ENCODE measurements around the gene ABL2. TPM values are rescaled to one million over a fixed set of nuclear protein-coding genes. Genes with fewer than 3 reads are reported as not detected.

Gene ABL2
- total and polyA plus RNA-seq, 2 donors (not counting 1 experiment from before 2014, with no cell fraction given) = 2.6 to 20.0 TPM

- TF ChIP-seq CTCF (IDR thresholded peaks at IDR 0.05) (no peak), EZH2 (IDR thresholded peaks at IDR 0.05; ENCODE audit: borderline replicate concordance, insufficient read depth, low read depth, low read length, poor library complexity, severe bottlenecking) (no peak)
- no peak overlapping the region for H3K27ac ChIP-seq (ENCODE audit: low read length in 2 of 2)
- no peaks in the 10 kb centered on the region for H3K36me3 ChIP-seq (replicated peaks in 1 of 2; ENCODE audit: control extremely low read depth in 1 of 2, control insufficient read depth in 1 of 2, extremely low read depth in 1 of 2, insufficient read depth in 2 of 2, low read length in 1 of 2)
- H4K20me1 ChIP-seq (ENCODE audit: control insufficient read depth, insufficient read depth, low read length, poor library complexity, severe bottlenecking) = peaks cover 15% of the 10 kb centered on the region
- WGBS (ENCODE audit: insufficient coverage) = 100% methylated on average over 2 of the region's 4 CpGs
- H3K4me1 ChIP-seq (ENCODE audit: control insufficient read depth in 2 of 2, insufficient read depth in 2 of 2, low read length in 2 of 2) = no peaks in the 10 kb centered on the region
- CTCF ChIA-PET = no interaction called here
- POLR2A ChIA-PET = no interaction called here
- ATAC-seq (ENCODE audit: low read depth) = no peak
- H3K4me3 ChIP-seq (ENCODE audit: control extremely low read depth in 1 of 5, extremely low read depth in 1 of 5, insufficient read depth in 1 of 5, low read depth in 2 of 5, low read length in 4 of 5) = no peak overlapping the region
- no peaks in the 10 kb centered on the region for H3K9me3 ChIP-seq (ENCODE audit: control extremely low read depth in 1 of 3, control insufficient read depth in 2 of 3, insufficient read depth in 1 of 3, low read length in 2 of 3)
- no peaks in the 10 kb centered on the region for H3K27me3 ChIP-seq (replicated peaks in 1 of 4; ENCODE audit: control extremely low read depth in 1 of 4, control insufficient read depth in 3 of 4, insufficient read depth in 4 of 4, low read length in 3 of 4)
- intact Hi-C loops (cut with micrococcal nuclease) = no loop called here
- DNase-seq = no peak
- H3K79me2 ChIP-seq (ENCODE audit: control insufficient read depth, insufficient read depth, low read length) = peaks cover 36% of the 10 kb centered on the region
- H3K9ac ChIP-seq (ENCODE audit: low read length) = no peak overlapping the region
- Mint-ChIP-seq H3K9me3 (ENCODE audit: insufficient read depth) (no peaks in the 10 kb centered on the region), H3K4me3 (no peak overlapping the region), H3K27me3 (no peaks in the 10 kb centered on the region), H3K27ac (no peak overlapping the region), H3K4me1 (peaks cover 19% of the 10 kb centered on the region)
- H3K4me2 ChIP-seq (replicated peaks; ENCODE audit: low read depth, low read length, poor library complexity, severe bottlenecking) = no peak overlapping the region
- no peak overlapping the region for H2AFZ ChIP-seq (ENCODE audit: insufficient read depth, low read depth, low read length, poor library complexity, severe bottlenecking)
Measured at GRCh38 chr1:179205284-179205683, 24.2 kb downstream of the ABL2 start.

- H3K9me3 ChIP-seq (ENCODE audit: control extremely low read depth in 1 of 3, control insufficient read depth in 2 of 3, insufficient read depth in 1 of 3, low read length in 2 of 3) = no peaks in the 10 kb centered on the region
- no peak overlapping the region for H3K27ac Mint-ChIP-seq
- H3K27ac ChIP-seq (ENCODE audit: low read length in 2 of 2) = no peak overlapping the region
- no peaks in the 10 kb centered on the region for H3K36me3 ChIP-seq (replicated peaks in 1 of 2; ENCODE audit: control extremely low read depth in 1 of 2, control insufficient read depth in 1 of 2, extremely low read depth in 1 of 2, insufficient read depth in 2 of 2, low read length in 1 of 2)
- no peak overlapping the region for H3K4me3 Mint-ChIP-seq
- H4K20me1 ChIP-seq (ENCODE audit: control insufficient read depth, insufficient read depth, low read length, poor library complexity, severe bottlenecking) = peaks cover 15% of the 10 kb centered on the region
- H3K27me3 ChIP-seq (replicated peaks in 1 of 4; ENCODE audit: control extremely low read depth in 1 of 4, control insufficient read depth in 3 of 4, insufficient read depth in 4 of 4, low read length in 3 of 4) = no peaks in the 10 kb centered on the region
- H3K27me3 Mint-ChIP-seq = no peaks in the 10 kb centered on the region
- DNase-seq (no peak), ATAC-seq (ENCODE audit: low read depth) (no peak)
- no peak overlapping the region for H3K4me3 ChIP-seq (ENCODE audit: control extremely low read depth in 1 of 5, extremely low read depth in 1 of 5, insufficient read depth in 1 of 5, low read depth in 2 of 5, low read length in 4 of 5)
- POLR2A ChIA-PET = no interaction called here
- TF ChIP-seq CTCF (IDR thresholded peaks at IDR 0.05) (no peak), EZH2 (IDR thresholded peaks at IDR 0.05; ENCODE audit: borderline replicate concordance, insufficient read depth, low read depth, low read length, poor library complexity, severe bottlenecking) (no peak)
- no peaks in the 10 kb centered on the region for H3K4me1 ChIP-seq (ENCODE audit: control insufficient read depth in 2 of 2, insufficient read depth in 2 of 2, low read length in 2 of 2)
- H3K79me2 ChIP-seq (ENCODE audit: control insufficient read depth, insufficient read depth, low read length) = peaks cover 34% of the 10 kb centered on the region
- intact Hi-C loops (cut with micrococcal nuclease) = no loop called here
- no peaks in the 10 kb centered on the region for H3K9me3 Mint-ChIP-seq (ENCODE audit: insufficient read depth)
- no peak overlapping the region for H3K4me2 ChIP-seq (replicated peaks; ENCODE audit: low read depth, low read length, poor library complexity, severe bottlenecking)
- CTCF ChIA-PET = no interaction called here
- no peak overlapping the region for H2AFZ ChIP-seq (ENCODE audit: insufficient read depth, low read depth, low read length, poor library complexity, severe bottlenecking)
- H3K9ac ChIP-seq (ENCODE audit: low read length) = no peak overlapping the region
- peaks cover 17% of the 10 kb centered on the region for H3K4me1 Mint-ChIP-seq
- no CpG with 5 or more reads among the region's 1 CpG for WGBS (ENCODE audit: insufficient coverage)
Measured at GRCh38 chr1:179202161-179202560, 27.3 kb downstream of the ABL2 start.

Data from B cell (primary cell).